RWPE2 (cell line): ENCODE measurements around the gene RAI1.

Experiments used
- ATAC-seq: fragments of 200-7000 bp; cut with Tn5 transposase; 3 replicates; pipeline ENCODE4 v1.9.1; 2021; ENCODE audit warnings: low read depth
- DNase-seq: peaks from one replicate; pipeline ENCODE4 v3.0.0-alpha.2; 2020; ENCODE audit warnings: low spot score
- H3K27ac ChIP-seq: fragments of 450-650 bp; 2 replicates; pipeline ENCODE4 v1.5.1; 2017; ENCODE audit warnings: mild to moderate bottlenecking; ENCODE audit not compliant: poor library complexity, severe bottlenecking
- H3K27me3 ChIP-seq: fragments of 250-450 bp; sonication (Bioruptor Pico); 2 replicates; pipeline ENCODE4 v1.5.1; 2021; ENCODE audit warnings: mild to moderate bottlenecking, moderate library complexity; ENCODE audit not compliant: insufficient read depth, poor library complexity, severe bottlenecking
- H3K36me3 ChIP-seq: fragments of 250-450 bp; sonication (Bioruptor Pico); 2 replicates; pipeline ENCODE4 v1.5.1; 2020; ENCODE audit warnings: low read depth, mild to moderate bottlenecking, moderate library complexity
- H3K4me1 ChIP-seq: fragments of 250-450 bp; sonication (Bioruptor Pico); 2 replicates; pipeline ENCODE4 v1.5.1; 2021; ENCODE audit warnings: mild to moderate bottlenecking, moderate library complexity; ENCODE audit not compliant: insufficient read depth, poor library complexity, severe bottlenecking
- H3K4me3 ChIP-seq: fragments of 250-450 bp; sonication (Bioruptor Pico); 2 replicates; pipeline ENCODE4 v1.5.1; 2021; ENCODE audit warnings: mild to moderate bottlenecking, moderate library complexity; ENCODE audit not compliant: severe bottlenecking
- H3K9me3 ChIP-seq: fragments of 250-450 bp; sonication (Bioruptor Pico); 2 replicates; pipeline ENCODE4 v1.5.1; 2021; ENCODE audit warnings: mild to moderate bottlenecking, moderate library complexity; ENCODE audit not compliant: severe bottlenecking
- TF ChIP-seq, protein P1 (sequence below): fragments of 450-650 bp; IDR thresholded peaks from one replicate; pipeline ENCODE4 v1.5.1; 2017; ENCODE audit warnings: mild to moderate bottlenecking, moderate library complexity; ENCODE audit not compliant: poor library complexity, severe bottlenecking

RAI1 gene

DNA sequence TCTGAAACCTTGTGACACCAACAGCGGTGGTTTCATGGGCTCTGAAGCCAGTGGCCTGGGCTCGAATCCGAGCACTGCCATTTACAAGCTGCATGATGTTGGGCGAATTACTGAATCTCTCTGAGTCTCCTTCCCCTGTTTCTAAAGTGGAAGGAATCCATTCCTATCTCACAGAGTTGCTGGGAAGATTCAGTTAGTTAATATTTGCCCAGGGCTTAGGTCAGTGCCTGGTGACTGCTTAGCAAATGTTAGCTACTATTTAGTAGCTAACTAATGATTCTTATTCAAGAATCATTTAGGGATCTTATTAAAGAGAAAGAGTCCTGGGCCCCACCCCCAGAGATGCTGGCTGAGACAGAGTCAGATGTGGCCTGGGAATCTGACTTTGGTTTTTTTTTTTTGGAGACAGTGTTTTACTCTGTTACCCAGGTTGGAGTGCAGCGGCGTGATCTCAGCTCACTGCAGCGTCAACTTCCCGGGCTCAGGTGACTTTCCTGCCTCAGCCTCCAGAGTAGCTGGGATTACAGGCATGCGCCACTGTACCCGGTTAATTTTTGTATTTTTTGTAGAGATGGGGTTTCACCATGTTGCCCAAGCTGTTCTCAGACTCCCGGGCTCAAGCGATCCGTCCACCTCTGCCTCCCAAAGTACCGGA, 33.6 kb upstream of the RAI1 start:
- TF ChIP-seq, protein P1, sequence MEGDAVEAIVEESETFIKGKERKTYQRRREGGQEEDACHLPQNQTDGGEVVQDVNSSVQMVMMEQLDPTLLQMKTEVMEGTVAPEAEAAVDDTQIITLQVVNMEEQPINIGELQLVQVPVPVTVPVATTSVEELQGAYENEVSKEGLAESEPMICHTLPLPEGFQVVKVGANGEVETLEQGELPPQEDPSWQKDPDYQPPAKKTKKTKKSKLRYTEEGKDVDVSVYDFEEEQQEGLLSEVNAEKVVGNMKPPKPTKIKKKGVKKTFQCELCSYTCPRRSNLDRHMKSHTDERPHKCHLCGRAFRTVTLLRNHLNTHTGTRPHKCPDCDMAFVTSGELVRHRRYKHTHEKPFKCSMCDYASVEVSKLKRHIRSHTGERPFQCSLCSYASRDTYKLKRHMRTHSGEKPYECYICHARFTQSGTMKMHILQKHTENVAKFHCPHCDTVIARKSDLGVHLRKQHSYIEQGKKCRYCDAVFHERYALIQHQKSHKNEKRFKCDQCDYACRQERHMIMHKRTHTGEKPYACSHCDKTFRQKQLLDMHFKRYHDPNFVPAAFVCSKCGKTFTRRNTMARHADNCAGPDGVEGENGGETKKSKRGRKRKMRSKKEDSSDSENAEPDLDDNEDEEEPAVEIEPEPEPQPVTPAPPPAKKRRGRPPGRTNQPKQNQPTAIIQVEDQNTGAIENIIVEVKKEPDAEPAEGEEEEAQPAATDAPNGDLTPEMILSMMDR, result no peak
- no peaks in the 10 kb centered on the region for H3K36me3 ChIP-seq
- DNase-seq, result no peak
- no peak overlapping the region for H3K4me3 ChIP-seq
- no peaks in the 10 kb centered on the region for H3K9me3 ChIP-seq
- H3K27me3 ChIP-seq, result no peaks in the 10 kb centered on the region
- no peak for ATAC-seq
- H3K27ac ChIP-seq, result no peak overlapping the region
- no peaks in the 10 kb centered on the region for H3K4me1 ChIP-seq

DNA sequence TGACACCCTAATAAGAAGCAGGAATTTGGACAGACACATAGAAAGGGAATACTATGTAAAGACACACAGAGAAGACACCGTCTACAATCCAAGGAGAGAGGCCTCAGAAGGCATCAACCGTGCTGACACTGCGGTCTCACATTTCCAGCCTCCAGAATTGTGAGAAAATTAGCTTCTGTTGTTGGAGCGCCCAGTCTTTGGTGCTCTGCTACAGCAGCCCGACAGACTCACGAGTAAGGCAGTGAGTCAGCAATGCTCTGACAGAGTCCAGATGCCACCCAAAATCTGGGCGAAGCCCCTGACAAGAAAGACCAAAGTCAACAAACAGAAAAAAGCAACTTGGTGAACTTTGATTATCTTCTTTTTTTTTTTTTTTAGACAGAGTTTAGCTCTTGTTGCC, 32.5 kb upstream of the RAI1 start:
- no peak overlapping the region for H3K27ac ChIP-seq
- no peak for ATAC-seq
- TF ChIP-seq, protein P1, result no peak

DNA sequence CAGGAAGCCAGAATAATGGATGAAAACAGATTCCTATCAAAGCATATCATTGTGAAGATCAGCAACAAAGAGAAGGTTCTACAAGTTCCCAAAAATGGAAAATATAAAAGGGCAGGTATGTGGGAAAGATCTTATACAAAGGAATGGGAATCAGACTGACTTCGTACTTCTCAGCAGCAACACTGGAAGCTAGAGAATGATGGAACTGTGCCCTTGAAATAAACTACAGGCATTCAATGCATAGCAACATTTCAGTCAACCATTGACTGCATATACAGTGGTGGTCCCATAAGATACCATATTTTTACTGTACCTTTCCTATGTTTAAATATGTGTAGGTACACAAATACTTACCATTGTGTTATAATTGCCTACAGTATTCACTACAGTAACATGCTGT, 30.3 kb upstream of the RAI1 start:
- no peaks in the 10 kb centered on the region for H3K9me3 ChIP-seq
- no peaks in the 10 kb centered on the region for H3K27me3 ChIP-seq
- TF ChIP-seq, protein P1, result no peak
- H3K4me3 ChIP-seq, result no peak overlapping the region
- DNase-seq, result no peak
- no peaks in the 10 kb centered on the region for H3K4me1 ChIP-seq
- H3K36me3 ChIP-seq, result no peaks in the 10 kb centered on the region
- ATAC-seq, result no peak
- no peak overlapping the region for H3K27ac ChIP-seq

More for the DNA sequence above, 32.5 kb upstream of the RAI1 start:
- Histone ChIP-seq H3K36me3 (no peaks in the 10 kb centered on the region), H3K4me1 (no peaks in the 10 kb centered on the region), H3K27me3 (no peaks in the 10 kb centered on the region), H3K9me3 (no peaks in the 10 kb centered on the region), H3K4me3 (no peak overlapping the region)
- no peak for DNase-seq

DNA sequence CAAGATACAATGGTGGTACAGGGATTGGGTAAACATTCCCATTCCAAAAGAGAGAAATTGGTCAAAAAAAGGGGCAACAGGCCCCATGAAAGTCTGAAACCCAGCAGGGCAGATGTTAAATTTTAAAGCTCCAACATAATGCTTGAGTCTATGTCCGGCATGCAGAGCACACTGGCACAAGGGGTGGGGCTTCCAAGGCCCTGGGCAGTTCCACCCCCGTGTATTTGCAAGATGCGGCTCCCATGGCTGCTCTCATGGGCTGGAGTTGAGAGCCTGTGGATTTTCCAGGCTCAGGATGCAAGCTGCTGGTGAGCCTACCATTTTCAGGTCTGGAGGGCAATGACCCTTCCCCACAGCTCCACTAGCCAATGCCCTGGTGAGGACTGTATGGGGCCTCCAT, 27.9 kb upstream of the RAI1 start:
- DNase-seq, result no peak
- no peaks in the 10 kb centered on the region for H3K27me3 ChIP-seq
- no peak overlapping the region for H3K4me3 ChIP-seq
- H3K36me3 ChIP-seq, result no peaks in the 10 kb centered on the region
- H3K9me3 ChIP-seq, result no peaks in the 10 kb centered on the region
- no peaks in the 10 kb centered on the region for H3K4me1 ChIP-seq
- no peak overlapping the region for H3K27ac ChIP-seq
- no peak for ATAC-seq
- TF ChIP-seq, protein P1, result no peak

DNA sequence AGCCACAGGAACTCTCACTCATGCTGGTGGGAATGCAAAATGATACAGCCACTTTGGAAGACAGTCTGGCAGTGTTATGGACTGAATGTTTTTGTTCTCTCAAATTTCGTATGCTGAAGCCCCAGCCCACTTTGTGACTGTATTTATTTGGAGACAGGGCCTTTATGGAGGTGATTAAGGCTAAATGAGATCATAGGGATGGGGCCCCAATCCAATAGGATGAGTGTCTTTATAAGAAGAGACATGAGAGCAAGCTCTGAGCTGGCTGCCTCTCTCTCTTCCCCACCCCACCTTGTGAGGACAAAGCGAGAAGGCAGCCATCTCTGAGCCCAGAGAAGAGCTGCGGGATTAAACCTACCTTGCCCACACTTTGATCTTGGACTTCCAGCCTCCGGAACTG, 21.9 kb upstream of the RAI1 start:
- ATAC-seq (no peak), DNase-seq (no peak)
- Histone ChIP-seq H3K36me3 (no peaks in the 10 kb centered on the region), H3K4me1 (peaks cover 7% of the 10 kb centered on the region), H3K27me3 (no peaks in the 10 kb centered on the region), H3K4me3 (no peak overlapping the region), H3K9me3 (peaks cover 5% of the 10 kb centered on the region), H3K27ac (no peak overlapping the region)
- TF ChIP-seq, protein P1, result no peak
